PFSK-1 (cell line): ENCODE measurements around the gene SEPTIN11.

ENCODE experiments used
- FOXP2 ChIP-seq: optimal IDR thresholded peaks from 2 replicates; pipeline ENCODE3; 2011; ENCODE audit warnings: borderline replicate concordance, control low read depth, inconsistent platforms; ENCODE audit not compliant: insufficient read depth; ENCODE audit errors: extremely low read length, extremely low read depth
- POLR2AphosphoS5 ChIP-seq: IDR thresholded peaks from 2 replicates; pipeline ENCODE4 v1.6.1; 2012; ENCODE audit warnings: low read depth, mild to moderate bottlenecking, control low read depth, low read length, moderate library complexity
- REST ChIP-seq, 2 experiments: IDR thresholded peaks; 2 replicates each; pipeline versions ENCODE4 v1.6.1 to v1.8.0; 2011 to 2012; ENCODE audit warnings: low read depth in 2 of 2, low read length in 2 of 2, control low read depth in 1 of 2, inconsistent platforms in 1 of 2, mild to moderate bottlenecking in 1 of 2, moderate library complexity in 1 of 2; ENCODE audit not compliant: insufficient read depth in 1 of 2
- SIN3A ChIP-seq: IDR thresholded peaks from 2 replicates; pipeline ENCODE4 v1.6.1; 2012; ENCODE audit warnings: mild to moderate bottlenecking, low read length, moderate library complexity, borderline replicate concordance; ENCODE audit not compliant: insufficient read depth
- TAF1 ChIP-seq: IDR thresholded peaks from 2 replicates; pipeline ENCODE4 v1.6.1; 2012; ENCODE audit warnings: low read length, control low read depth, borderline replicate concordance; ENCODE audit not compliant: insufficient read depth

Gene SEPTIN11

GRCh38 chr4:76955182-76955581 lies 5.6 kb downstream of the SEPTIN11 start:
- TF ChIP-seq POLR2AphosphoS5 (no peak), REST (IDR thresholded peaks at IDR 0.05; ENCODE audit: insufficient read depth in 1 of 2, low read depth in 2 of 2, low read length in 2 of 2) (no peak), SIN3A (no peak), TAF1 (no peak), FOXP2 (no peak)

GRCh38 chr4:76957004-76957738 lies 7.6 kb downstream of the SEPTIN11 start:
- TF ChIP-seq FOXP2 (no peak), TAF1 (no peak), POLR2AphosphoS5 (no peak), REST (IDR thresholded peaks at IDR 0.05; ENCODE audit: insufficient read depth in 1 of 2, low read depth in 2 of 2, low read length in 2 of 2) (no peak), SIN3A (no peak)

- TF ChIP-seq FOXP2 (no peak), TAF1 (no peak), POLR2AphosphoS5 (no peak), REST (IDR thresholded peaks at IDR 0.05; ENCODE audit: insufficient read depth in 1 of 2, low read depth in 2 of 2, low read length in 2 of 2) (no peak), SIN3A (no peak)
Measured at GRCh38 chr4:76958891-76959290, 9.3 kb downstream of the SEPTIN11 start.

GRCh38 chr4:76960014-76960413 lies 10.5 kb downstream of the SEPTIN11 start:
- TF ChIP-seq SIN3A (no peak), POLR2AphosphoS5 (no peak), REST (IDR thresholded peaks at IDR 0.05; ENCODE audit: insufficient read depth in 1 of 2, low read depth in 2 of 2, low read length in 2 of 2) (no peak), TAF1 (no peak), FOXP2 (no peak)
